Stimulated activated CD4-positive, alpha-beta T cell treated with anti-CD3 and anti-CD28 coated beads, Interleukin-1b, Interleukin-23, amount 100 ng/mL, for 4 hours (primary cell): ENCODE results near the gene HOMER3.
"Not testable (repeated sequence)": the region's sequence is repeated elsewhere in the genome, so short reads cannot be mapped to it uniquely, and the experiment has no call there.

Experiments
- DNase-seq, 2 donors: peaks; one replicate each; pipeline ENCODE4 v3.0.0-alpha.2; 2020; ENCODE audit warnings: low read depth in 2 of 2

The HOMER3 gene

DNA sequence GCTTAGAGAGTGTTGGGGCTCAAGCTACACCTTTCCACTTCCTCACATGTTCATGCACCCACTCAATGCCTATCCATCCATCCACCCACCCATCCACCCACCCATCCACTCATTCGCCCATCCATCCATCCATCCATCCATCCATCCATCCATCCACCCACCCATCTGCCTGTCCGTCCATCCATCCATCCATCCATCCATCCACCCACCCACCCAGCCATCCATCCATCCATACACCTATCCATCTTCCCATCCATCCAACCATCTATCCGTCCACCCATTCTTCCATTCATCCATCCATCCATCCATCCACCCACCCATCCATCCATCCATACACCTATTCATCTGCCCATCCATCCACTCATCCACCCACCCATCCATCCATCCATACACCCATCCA, 13.1 kb upstream of the HOMER3 start:
- DNase-seq: no peak

DNA sequence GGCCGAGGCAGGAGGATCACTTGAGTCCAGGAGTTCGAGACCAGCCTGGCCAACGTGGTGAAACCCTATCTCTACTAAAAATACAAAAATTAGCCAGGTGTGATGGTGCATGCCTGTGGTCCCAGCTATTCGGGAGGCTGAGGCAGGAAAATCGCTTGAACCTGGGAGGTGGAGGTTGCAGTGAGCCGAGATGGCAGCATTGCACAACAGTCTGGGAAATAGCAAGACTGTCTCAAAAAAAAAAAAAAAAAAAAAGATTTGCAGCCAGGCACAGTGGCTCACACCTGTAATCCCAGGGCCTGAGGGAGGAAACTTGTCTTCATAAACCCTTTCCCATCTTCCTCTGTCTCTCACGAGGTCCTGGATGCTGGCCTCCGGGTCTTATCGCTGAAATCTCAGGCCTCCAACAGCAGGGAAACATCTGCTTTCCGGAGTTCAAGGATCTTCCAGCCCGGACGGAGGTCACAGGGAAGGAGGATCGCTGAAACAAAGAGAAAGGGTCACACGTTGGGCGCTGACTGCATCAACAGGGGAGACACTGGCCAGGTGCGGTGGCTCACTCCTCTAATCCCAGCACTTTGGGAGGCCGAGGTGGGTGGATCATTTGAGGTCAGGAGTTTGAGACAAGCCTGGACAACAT, 11.5 kb upstream of the HOMER3 start:
- not testable (repeated sequence) for DNase-seq

DNA sequence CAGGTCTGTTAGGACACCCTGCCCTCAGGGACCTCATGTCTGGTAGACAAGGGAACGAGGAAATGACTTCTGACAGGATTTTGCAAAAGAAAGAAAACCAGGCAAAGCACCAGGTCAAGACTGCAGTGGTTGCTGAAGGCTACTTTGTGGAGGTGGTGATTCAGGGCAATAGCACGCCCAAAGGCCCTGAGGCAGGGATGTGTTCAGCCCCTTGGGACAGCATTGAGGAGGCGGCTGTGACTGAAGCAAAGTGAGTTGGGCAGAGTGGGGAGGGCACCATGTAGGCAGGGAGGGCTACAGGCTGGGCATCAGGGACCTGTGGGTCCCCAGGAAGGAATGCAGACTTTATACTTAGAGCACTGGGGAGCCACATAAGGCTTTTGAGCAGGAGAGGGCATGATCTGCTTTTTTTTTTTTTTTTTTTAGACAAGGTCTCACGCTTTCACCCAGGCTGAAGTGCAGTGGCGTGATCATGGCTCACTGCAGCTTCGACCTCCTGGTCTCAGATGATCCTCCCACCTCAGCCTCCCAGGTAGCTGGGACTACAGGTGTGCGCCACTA, 10.8 kb upstream of the HOMER3 start:
- no peak for DNase-seq

GRCh38 chr19:18949858-18950257, 8.8 kb upstream of the HOMER3 start:
- DNase-seq: no peak

GRCh38 chr19:18948976-18949356, 7.9 kb upstream of the HOMER3 start:
- no peak for DNase-seq

- no peak for DNase-seq
These were observed 7.3 kb upstream of the HOMER3 start for GRCh38 chr19:18948075-18948975.

GRCh38 chr19:18946918-18947317, 5.9 kb upstream of the HOMER3 start:
- no peak for DNase-seq

GRCh38 chr19:18946335-18946734, 5.3 kb upstream of the HOMER3 start:
- DNase-seq: no peak

DNA sequence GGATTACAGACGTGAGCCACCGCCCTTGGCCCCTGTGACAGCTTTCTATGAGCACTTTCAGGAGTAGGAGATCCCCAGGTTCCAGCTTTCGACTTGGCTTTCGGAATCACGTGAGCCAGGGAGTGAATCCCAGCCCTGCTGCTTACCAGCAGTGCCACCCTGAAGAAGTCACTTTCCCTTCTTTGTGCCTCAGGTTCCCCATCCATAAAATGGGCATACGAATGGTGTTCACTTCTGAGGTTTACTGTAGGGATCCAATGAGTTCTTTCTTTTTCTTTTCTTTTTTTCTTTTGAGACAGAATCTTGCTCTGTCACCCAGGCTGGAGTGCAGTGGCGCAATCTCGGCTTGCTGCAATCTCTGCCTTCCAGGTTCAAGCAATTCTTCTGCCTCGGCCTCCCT, 4.3 kb upstream of the HOMER3 start:
- DNase-seq: no peak

DNA sequence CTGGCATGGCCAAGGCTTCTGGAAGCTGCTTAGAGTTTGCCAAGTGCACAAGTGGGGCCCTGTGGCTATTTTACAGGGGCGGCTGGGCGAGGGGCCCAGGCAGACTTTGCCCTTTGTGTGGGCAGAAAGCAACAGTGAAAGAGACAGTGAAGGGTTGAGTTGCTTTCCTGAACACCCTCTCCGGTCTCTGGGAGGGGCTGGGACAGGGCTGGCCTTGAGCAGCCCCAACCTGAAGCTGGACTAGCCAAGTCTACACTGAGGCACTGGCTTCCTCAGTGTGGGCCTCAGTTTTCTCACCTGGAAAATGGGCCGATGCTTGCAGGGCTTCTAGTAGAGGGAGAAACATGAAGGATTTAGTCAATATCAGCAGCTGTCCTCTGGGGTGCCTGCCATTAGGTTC, 2.4 kb upstream of the HOMER3 start:
- DNase-seq: no peak

DNA sequence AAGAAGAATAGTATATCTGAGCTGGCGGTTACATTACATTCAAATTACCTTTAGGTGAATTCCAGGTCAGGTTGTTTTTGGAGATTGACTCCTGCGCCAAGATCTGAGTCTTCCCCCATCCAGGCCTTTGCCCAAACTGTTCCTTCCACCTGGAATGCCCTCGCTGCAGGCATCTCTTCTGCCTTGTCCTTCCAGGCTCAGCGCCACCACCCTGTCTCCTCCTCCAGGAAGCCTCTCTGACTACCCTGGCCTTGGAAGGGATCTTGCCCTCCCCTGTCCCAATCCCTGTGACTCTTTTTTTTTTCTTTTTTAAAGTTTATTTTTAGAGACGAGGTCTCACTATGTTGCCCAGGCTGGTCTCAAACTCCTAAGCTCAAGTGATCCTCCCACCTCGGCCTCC, 1.7 kb upstream of the HOMER3 start:
- no peak for DNase-seq

DNA sequence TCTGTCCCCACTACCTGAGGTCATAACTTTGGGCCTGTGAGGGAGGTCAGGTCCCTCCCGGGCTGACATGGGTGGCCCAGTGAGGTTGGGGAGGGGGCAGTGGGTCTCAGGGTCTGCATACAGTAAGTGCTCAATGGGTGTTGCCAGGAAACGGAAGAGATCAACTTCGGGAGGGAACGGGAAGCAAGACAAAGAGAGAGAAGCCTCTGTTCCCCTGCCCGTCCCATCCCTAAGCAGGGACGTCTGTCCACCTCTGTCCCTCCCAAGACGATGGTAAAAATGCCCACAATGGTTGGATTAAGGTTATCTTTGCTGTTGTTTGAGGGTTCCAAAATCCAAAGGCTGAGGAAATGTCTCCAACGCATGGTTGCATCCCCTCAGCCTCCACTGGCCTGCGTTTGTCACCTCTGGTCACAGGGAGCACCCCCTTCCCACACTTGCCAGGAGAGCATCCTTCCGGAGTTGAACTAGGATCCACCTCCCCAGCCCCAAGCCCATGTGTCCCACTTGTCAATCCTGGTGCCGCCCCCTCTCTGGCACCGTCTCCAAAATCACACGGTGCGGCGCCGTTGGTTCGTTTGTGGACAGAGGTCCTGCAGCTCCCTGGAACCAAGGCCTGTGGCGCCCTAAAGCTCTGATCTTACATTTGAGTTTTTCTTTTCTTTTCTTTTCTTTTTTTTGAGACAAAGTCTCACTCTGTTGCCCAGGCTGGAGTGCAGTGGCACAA, 774 bp upstream of the HOMER3 start:
- DNase-seq: no peak

- no peak for DNase-seq
These were observed 872 bp downstream of the HOMER3 start for GRCh38 chr19:18939922-18940768.

DNA sequence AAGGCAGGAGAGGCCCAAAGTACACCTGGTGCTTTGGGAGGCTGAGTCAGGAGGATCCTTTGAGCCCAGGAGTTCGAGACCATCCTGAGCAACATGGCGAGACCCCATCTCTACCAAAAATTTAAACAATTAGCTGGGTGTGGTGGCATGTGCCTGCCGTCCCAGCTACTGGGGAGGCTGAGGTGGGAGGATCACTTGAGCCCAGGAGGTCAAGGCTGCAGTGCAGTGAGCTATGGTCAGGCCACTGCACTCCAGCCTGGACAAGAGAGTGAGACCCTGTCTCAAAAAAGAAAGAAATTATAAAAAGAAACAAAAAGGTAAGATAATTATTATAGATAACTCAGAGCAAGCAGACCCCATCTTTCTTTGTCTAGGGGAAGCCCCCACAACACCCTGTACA, 1.9 kb downstream of the HOMER3 start:
- DNase-seq: no peak

- DNase-seq: no peak
These were observed 7.7 kb downstream of the HOMER3 start for GRCh38 chr19:18933297-18933696.

DNA sequence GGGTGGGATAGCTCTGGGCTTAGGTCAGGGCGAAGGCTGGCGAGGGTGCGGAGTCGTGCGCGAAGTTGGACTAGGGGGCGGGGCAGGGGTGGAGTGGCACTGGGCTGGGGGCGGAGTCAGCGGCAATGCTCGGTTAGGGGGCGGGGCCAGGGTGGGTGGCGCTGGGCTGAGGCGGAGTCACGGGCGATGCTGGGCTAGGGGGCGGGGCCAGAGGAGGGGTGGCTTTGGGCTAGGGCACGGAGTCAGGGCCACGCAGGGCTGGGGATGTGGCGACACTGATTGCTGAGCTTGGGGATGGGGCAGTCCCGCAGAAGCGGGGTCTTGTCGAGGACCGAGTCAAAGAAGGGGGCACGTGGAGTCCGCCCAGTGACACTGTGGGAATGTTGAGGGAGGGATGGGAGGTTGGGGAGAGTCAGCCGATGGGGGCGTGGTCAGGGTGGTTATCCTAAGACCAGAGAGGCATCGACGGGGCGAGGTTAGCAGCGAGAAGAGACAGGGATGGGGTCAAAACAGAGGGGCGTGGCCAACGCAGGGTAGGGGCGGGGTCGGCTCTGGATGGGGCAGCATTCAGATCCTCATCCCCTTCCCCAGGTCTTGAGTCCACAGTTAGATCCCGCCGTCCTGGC, 8.7 kb downstream of the HOMER3 start:
- peak; percentile 77 to 87 for DNase-seq

DNA sequence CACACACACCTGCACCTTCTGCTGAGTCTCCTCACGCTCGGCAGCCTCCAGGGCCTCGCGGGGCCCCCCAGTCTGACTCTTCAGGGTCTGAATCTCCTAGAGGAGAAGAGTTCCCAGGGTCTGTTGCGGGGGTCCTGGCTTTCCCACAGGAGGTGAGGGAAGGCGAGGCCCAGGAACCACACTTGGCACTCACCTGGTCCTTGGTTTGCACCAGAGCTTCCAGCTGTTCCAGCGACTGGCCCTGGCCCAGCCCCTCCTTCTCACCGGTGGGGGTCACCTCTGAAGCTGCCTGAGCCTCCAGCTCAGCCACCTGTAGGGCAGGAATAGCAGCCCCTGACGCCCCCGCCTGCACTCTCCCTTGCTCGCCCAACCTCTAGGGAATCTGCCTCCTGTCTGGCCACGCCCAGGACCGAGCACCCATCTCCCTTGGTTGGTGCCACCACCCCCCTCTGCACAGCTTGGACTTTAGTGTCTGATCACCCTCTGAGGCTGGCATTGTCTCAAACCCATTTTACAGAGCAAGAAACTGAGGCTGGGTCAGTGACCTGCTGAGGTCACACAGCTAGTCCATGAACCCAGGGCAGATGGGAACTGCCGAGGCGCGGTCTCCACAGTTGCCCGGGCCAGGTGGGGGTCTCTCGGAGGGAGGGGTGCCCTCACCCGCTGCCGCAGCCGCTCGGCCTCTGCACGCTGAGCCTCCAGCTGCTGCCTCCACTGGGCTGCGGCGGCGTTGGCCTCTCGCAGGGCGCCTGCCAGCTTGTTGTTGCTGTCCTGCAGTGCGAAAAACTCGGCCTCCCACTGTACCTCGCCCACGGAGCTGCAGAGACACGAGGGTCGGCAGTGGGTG, 9.5 kb downstream of the HOMER3 start:
- no peak for DNase-seq

DNA sequence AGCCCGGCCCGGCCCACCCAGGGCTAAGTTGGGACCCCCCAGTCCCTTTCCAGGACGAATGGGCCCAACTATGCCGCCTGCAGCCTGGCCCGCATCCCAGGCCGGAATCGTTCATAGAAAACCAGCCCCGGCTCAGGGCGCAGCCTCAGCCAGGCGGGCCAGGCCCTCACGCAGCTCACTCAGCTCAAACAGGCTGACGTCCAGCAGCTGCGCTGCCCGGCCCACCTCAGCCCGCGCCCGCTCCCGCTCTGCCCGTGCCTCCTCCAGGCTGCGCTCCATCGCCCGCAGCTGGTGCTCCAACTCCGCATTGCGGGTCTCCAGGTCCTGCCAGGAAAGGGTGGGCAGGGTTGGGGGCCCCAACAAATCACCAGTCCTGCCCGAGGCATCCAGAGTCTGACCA, 11.7 kb downstream of the HOMER3 start:
- DNase-seq: no peak

DNA sequence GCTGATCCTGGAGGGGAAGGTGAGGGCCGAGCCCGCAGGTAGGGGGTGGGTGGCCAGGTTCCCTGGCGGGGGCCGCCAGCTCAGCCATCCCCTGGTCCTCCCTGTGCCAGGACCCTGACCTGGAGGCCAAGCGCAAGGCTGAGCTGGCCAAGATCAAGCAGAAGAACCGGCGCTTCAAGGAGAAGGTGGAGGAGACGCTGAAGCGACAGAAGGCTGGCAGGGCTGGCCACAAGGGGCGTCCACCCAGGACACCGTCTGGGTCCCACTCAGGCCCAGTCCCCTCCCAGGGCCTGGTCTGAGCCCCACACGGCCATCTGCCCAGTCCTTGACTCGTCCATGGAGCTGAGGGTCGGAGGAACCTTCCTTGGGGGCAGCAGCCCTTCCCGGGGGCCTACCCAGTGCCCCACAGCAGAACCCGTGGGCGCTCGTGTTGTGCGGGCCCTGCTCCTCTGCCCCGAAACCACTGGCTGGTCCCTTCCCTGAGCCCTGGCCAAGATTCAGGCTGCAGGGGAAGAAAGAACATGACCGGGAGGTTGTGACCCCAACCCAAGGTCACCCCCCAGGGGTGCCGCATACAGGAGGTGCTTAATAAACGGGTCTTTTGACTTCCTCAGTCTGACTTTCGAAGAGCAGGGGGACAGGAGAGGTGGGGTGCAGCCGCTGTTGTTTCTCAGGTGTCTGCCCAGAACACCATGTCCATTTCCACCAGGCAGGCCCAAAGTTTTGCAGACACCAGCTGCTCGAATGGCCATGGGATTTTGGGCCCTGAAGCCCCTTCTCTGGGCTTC, 12.8 kb downstream of the HOMER3 start:
- DNase-seq: no peak
